GM12801 (cell line): ENCODE measurements around the gene TMEM82.

ENCODE experiments used
- CTCF ChIP-seq: IDR thresholded peaks from one replicate; pipeline ENCODE4 v1.5.1; 2011; ENCODE audit warnings: control low read depth; ENCODE audit not compliant: insufficient read length; ENCODE audit errors: extremely low read depth

The TMEM82 gene

GRCh38 chr1:15748690-15749398 is 6.5 kb downstream of the TMEM82 start:
- no peak for TF ChIP-seq CTCF

GRCh38 chr1:15749399-15750291 is 7.3 kb downstream of the TMEM82 start:
- TF ChIP-seq CTCF, result no peak

GRCh38 chr1:15750924-15751323 is 8.6 kb downstream of the TMEM82 start:
- TF ChIP-seq CTCF, result no peak

GRCh38 chr1:15751717-15752116 is 9.4 kb downstream of the TMEM82 start:
- no peak for TF ChIP-seq CTCF

GRCh38 chr1:15753776-15754175 is 11.5 kb downstream of the TMEM82 start:
- no peak for TF ChIP-seq CTCF

- TF ChIP-seq CTCF, result no peak
These were observed 12.8 kb downstream of the TMEM82 start for GRCh38 chr1:15755021-15755645.

GRCh38 chr1:15755646-15756040 is 13.3 kb downstream of the TMEM82 start:
- TF ChIP-seq CTCF, result no peak
